GM21381 (cell line): ENCODE results near the gene NRXN2.

Experiments used
- ATAC-seq: cut with Tn5 transposase; IDR thresholded peaks from one replicate; pipeline ENCODE4 v1.9.1; 2021; ENCODE audit warnings: mild to moderate bottlenecking, moderate library complexity; ENCODE audit not compliant: unreplicated experiment

NRXN2 gene

DNA sequence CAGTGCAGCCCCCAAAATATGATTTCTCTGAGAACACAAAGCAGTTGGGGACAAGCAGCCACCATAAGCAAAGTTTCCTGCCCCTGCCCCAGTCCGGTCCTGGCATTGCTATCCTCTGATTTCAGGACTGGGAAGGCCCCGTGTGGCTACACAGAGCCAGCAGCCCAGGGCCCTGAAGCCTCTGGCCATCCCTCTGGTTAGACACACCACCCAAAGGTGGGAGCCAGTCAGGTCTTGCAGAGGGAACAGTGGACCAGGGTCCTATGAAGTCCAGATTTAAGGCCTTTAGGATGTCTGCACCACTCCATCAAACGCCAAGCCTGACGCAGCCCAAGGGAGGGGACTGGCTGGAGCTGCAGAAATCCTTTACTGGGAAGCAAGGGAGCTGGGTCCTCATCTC is 68.6 kb downstream of the NRXN2 start:
- ATAC-seq = no peak

DNA sequence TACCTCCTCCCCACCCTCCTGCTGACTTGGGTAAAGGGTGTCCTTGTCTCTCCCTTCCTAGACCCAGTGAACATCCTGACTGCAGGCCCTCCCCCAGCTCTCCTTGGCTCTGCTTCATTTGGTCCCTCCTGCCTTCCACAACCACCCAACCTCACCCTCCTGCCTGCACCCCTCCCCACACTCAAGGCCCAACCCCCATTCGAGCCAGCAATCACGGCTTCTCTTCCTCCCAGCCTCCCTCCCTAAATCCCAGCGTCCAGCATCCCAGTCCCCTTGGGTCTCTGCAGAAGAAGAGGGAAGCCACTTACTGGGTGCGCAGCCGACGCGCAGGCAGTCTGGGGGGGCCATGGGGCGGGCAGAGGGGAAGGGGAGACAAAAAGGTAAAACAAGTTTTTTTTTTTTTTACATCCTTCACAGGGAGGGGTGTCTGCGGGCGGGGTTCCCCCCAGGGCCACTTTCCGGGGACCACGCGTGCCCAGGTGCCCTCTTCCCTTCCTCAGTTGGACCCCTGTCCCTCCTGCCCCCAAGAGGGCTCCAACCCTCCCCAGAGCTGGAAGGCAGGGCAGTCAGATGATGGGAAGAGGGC is 69.5 kb downstream of the NRXN2 start:
- ATAC-seq = no peak

DNA sequence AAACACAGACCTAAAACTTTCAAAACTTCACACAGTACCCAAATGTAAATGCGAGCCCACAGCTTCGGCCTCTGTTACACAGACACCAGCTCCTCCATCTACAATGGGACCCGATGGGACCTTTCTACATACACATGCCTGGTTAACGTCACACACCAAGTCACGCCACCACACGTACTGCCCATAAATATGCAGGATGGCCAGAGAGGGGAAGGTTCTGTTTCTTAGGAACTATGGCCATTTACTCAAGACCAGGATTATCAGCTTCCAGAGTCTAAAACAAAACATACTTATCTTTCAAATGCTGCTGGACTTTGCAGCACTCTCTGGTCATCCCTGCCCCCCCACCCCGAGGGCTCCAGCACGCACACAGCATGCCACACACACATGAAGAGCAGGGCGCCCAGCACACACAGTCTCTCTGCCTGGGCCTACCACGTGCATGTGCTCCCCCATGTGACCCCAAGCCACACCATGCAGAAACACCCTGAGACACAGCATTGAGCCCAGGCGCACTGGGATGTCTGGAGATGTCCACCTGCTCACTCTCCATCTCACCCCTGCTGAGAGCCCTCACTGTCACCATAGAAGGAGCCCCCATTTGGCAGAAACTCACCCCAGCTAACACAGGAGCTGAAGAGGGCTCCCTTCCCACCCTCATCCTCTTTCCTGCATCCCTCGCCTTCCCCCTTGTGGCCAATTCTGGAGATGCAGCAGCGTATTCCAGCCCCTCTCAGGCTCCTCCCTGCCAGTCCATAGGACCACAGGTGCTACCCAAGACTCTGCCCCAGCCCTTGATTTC is 70.2 kb downstream of the NRXN2 start:
- no peak for ATAC-seq

DNA sequence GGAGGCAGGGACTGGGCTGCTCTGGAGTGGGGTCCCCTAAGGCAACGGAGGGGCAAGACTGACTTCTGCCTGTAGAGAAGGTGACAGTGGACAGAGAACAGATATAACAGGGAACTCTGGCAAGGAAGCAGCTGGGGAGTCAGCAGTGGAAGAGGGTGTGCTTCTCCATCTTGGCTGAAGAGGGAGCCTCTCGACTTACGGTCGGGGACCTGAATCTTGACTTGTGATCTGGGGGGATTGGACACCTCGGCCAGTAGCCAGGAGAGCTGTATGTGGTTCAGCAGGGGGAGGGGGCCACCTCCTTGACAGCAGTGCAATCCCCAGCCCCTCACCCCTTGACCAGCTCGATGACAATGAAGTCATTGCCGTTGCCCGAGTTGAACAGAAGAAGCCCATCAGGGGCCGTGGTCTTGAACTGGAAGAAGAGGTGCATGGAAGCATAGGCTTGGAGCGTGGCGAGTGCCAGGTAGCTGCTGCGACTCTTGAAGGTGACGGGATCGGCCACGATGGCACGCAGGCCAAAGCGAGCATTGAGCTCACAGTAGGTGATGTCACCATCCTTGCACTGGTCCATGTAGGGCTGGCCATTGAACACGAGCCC is 72.0 kb downstream of the NRXN2 start:
- no peak for ATAC-seq

DNA sequence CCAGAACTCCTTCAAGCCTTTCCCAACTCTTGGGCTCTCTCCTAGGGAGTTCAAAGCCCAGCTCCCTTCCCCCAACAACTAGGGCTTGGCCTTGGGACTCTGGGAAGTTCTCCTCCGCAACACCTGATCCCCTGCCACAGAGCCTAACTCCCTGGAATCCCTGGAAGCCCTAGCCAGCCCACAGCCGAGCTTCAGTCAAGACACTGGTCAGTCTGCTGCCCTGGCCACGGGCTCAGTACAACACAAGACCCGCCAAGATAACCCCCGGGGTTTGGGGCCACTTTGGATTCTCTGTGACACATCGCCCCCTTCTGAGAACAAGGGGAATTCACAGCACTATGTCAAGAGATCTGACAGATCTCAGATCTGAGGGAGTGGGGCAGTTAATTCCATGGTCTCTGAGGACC is 73.7 kb downstream of the NRXN2 start:
- no peak for ATAC-seq

DNA sequence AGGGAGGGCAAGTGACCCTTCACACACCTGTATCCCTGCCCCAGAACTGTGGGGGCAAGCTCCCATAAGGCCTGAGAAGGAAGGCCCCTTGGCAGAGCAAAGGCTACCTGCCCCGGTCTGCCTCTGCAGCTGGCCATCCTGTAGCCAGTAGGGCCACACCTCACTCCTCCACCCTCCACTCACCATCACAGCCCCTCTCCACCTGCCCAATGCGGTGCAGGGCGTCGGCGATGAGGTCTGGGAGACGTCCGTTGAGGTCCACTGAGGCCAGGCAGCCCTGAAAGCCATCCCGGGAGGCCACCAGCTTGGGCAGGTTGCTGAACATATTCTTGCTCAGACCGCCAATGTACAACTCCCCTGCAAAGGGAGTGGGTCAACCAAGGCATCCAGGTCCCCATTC is 74.4 kb downstream of the NRXN2 start:
- no peak for ATAC-seq

DNA sequence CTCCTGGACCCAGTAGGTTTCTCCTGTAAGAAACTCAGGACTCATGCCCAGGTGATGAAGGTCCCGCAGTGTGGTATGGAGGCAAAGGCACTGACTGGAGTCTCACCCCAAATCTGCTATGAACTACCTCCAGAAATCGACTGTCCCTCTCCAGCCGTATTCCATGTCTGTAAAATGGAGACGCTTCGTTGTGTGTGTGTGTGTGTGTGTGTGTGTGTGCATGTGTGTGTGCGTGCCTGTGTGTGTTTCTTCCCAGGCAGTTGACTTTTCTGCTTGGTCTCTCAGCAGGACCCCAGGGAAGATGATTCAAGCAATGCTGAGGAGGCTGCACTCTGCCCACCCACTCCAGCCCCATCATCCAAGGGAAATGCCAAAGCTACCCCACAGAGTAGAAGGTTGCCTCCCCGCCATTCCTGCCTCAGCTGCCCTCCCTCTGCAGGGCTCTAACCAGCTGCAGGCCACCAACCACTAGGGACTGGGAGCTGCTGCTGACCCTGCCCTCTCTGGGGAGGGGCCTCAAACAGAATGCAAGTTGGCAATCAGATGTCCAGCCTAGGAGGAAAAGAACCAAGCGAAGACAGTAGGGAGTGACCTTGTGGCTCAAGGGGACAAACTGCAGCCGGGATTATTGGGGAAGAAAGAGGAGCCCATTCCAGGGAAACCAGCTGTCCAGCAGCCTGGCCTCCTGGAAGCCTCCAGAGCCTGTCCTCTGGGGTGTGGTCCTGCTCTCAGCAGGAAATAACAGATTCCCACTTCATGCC is 75.8 kb downstream of the NRXN2 start:
- no peak for ATAC-seq

DNA sequence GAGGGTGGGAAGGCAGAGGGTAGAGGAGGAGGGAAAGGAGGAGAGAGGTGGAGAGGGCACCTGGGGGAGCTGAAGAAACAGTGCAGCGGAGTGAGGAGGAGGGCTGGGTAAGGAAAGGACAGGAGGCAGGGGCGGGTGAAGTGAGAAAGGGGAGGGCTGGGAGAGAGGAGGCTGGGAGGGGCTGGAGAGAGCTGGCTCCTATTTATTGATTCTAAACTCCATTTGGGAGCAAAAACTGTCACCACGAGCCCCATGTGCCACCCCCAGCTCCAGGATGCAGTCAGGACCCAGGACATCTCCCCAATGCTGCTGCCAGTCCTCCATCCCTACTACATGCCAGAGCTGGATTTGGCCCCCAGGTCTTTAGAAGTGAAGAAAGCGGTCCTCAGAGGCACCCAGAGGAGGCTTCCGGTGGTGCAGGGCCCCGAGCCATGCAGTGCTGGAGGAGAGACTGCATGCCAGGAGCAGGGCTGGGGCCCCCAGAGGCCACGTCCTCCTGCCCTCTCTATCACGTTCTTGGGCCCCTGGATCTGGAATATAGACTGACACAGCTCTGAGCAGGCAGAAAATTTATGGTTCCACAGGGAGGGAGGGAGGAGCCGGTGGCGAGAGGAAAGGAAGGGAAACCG is 78.2 kb downstream of the NRXN2 start:
- no peak for ATAC-seq

DNA sequence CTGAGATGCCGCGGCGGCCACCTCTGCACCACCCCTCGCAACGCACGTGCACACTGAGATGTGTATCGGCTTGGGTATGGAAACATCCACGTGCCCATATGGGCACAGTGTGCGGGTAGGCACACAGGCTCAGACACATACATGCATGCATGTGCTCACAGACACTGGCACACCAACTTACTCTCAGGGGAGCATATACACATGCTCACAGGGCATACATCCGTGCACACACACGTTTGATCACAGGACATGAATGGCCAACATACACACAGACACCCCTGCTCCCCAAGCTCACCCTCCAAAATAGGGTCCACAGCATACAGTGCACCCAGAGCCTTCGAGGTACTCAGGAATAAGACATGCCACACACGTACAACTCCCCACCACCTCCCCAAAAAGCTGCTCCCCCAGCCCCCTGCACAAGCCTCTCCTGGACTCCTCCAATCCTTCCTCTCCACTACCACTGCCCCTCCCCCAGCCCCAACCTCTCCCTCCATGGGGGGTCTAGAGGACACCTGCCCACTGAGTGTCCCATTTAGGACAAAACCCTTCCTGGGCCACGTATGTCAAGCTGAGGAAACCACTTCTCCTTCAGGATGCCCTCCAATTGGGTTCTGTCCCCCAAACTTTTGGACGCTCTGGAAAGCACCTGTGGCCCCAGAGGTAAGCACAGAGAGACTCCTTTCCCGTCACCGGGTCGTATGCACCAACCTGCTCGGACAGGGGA is 78.9 kb downstream of the NRXN2 start:
- no peak for ATAC-seq

DNA sequence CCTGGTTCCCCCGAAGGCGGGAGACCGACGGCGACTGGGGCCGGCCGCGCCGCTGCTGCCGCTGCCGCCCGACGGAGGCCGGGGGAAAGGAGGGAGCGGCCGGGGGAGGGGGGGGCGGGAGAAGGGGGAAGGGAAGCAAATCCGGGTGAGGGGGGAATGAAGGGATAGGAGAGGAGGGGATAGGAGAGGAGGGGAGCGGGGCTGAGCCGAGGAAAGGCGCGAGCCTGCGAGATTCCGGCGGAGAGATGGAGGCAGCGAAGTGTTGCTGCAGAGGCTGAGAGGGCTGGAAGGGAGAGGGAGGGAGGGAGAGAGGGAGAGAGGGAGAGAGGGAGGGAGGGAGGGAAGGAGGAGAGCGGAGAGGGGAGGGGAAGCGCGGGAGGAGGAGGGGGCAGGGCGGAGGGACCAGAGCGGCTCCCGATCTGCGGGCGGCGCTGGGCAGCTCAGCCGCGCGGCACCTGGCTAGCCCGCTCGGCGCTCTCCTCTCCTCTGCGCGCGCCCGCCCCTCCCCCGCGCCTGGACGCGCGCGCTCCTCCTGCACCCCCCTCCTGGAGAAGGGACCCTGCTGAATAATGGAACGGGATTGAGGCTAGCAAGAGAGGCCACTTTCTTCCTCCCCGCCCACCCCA is 79.6 kb downstream of the NRXN2 start:
- no peak for ATAC-seq

DNA sequence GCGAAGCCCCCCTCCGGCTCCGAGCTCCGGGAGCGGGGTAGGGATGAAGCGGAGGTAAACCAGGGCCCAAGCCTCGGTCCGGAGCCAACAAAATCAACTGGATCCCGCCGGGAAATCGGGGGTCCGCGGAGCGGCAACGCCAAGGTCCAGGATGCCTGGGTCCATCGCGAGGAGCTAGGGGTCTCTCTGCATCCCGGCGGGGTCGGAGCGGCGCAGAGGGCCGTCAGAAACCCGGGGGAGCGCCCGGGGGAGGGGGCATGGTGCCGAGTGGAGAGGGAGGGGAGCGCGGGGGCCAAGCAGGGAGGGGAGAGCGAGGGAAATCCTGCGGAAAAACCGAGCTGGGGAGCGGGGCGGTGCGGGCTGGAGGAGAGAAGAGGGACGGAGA is 80.1 kb downstream of the NRXN2 start:
- ATAC-seq = no peak

DNA sequence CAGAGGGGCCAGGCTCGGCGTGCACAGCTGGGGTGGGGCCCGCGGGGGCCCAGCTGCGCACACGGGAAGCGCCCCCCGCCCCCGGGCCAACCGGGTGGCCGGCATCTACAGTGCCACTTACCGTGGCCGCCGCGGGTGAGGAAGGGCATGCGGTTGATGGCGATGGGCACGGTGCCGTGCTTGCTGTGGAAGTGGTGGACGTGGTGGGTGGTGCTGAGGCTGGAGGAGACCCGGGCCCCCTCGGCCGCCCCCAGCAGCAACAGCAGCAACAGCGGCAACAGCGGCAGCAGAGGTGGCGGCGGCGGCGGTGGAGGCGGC is 80.6 kb downstream of the NRXN2 start:
- ATAC-seq = no peak

DNA sequence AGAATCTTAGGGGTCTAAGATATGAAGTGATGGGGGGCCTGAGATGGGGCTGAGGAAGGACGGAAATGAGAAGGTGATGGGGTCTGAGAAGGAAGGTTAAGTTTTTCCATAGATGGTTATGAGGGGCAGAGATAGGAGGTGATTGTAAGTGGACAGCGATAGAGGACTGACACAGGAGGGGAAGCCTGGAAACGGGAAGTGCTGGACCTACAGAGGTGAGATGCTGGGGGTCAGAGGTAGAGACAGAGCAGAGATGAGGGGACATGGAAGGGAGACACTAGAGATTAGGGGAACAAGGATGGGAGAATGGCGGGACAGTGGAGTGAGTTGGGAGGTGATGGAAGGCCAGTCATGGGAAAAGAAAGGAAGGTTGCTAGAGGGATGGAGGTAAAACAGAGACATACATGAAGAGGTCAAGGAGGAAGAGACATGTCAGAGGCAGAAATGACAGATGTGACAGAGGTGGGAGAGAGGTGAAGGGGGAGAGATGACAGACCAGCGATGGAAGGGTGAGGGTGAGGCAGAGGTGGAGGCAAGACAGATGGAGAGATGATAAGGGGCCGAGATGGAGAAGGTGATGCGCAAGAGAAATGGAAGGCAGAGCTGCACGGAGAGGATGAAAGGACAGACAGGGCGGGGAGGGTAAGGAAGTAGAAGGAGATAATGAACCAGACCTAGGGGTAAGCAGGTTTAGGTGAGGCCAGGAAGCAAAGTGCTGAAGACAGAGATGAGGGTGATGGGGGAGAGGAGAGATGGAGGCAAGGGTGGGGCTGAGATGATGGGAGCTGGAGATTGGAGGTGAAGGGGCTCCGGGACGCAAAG is 81.2 kb downstream of the NRXN2 start:
- no peak for ATAC-seq

DNA sequence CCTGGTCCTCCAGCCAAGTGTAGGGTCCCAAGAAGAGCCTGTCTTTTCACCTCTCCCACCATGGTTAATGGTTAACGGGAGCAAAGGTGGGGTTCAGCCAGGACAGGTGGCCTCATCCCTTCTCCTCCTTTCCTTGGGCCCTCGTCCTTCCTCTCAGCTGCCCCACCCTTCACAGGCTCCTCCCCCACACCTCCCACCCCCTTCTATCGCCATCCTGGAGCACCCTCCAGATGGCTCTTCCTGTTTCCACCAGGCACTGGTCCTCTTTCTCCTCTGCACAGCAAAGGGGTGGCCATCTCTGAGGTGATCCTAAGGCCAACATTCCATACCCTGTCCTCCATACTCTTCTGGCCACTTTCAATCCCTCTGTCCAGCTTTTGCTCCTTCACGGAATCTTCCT is 83.1 kb downstream of the NRXN2 start:
- no peak for ATAC-seq

DNA sequence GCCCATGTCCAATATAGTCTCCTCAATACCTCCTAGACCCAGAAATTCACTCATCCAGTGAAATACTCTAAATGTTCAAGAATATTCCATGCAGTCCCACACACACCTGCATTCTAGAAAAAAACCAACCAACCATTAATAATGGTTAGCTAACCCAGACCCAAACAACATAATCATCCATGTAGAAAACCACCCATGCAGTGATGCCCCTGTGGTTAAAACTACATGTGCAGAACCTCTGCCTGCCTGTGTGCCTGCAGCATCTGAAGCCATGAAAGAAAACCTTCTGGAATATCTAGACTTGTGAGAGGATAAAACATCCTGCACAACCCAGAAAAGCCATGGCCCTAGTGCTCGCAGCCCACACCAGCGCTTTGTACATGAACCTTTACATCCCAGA is 84.2 kb downstream of the NRXN2 start:
- ATAC-seq = no peak

DNA sequence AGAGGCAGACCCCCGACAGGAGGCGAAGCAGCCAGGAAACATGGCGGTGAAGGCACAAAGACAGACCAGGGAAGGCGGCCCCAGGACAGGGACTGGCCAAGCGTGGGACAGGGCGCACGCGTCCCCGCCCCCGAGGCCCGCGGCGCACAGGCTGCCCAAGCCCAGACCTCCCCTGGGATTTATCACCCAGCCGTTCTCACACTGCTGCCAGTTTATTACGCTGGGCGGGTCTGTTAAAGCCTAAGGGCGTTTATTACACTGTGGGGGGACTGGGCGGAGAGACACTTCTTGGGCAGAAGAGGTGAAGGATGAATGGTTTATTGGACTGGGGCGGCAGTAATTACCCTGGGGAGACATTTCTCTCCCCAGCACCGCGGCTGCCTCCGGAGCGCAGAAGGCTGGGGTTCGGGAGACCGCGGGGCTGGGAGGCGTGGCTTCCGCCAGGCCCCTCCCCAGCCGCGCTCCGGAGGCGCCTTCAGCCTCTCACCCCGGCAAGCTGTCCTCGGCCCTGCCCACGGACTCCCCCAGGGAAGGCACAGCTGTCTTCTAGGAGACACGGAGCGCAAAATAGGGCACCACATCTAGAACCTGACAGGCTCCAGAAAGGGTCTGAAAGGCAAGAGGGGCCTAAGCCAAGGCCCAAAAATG is 84.9 kb downstream of the NRXN2 start:
- ATAC-seq = no peak

DNA sequence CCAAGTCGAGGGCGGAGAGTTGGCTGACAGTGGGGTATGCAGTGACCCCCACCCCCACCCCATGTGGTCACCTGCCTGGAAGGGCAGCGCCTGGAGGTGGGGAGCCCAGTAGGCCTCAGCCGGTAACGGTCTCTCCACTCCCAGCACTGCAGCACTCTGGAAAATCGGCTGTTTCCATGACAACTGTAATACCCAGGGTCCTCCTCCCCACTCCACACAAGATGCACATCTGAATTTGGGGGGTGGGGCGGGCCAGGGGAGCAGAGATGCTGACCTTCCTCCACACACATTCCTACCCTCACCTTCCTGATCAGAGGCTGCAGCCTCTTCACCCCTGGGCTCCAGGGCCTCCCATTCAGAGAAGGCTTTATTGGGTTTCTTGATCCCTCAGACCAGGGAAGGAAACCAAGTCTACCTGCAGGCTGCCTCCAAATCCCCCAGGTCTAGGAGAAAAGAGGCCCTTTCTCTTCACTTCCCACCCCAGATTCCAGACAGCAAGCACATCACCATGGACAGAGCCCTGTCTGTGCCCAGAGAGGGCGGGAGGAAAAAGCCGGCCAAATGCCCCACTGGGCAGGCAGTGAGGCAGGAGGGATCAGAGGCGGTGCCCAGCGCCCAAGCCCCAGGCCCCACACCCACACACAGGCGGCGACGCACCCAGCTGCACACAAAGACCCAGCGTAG is 85.5 kb downstream of the NRXN2 start:
- no peak for ATAC-seq

DNA sequence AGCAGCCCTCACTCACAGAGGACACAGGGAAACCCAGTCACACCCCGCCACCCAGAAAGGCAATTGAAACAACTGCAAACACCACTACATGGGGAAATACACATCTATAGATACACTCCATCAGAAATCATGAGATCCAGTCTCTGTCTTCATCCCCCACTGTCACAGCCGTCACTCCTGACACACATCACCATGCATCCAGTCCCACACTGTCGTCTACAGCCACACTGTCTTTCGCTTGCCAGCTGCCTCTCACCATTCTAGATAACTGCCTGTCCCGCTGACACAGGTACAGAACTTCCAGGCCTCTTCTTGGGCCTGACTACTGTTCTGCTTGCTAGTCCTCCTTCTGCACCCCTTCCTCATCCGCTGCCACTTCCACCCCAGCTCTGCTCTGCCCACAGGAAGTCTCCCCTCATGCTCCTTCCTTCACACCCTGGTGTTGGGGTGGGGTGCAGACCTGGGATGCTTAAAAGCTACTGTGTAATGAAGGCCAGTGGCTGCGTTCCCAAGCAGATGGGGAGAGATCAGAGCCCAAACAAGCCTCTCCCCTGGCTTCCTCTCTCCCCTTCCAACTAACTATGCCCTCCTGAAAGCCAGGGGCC is 89.3 kb downstream of the NRXN2 start:
- no peak for ATAC-seq
